ENCODE measurements around the gene LRRC7.

GRCh38 chr1:69888657-69889056, 320.9 kb downstream of the LRRC7 start:
- TF ChIP-seq POLR2A (IDR thresholded peaks at IDR 0.05) = no peak
- TF ChIP-seq CTCF (IDR thresholded peaks at IDR 0.05) = no peak
- TF ChIP-seq EP300 (IDR thresholded peaks at IDR 0.05) = no peak
